ENCODE measurements around the gene MARVELD3.
"Not testable (repeated sequence)": the region's sequence is repeated elsewhere in the genome, so short reads cannot be mapped to it uniquely, and the experiment has no call there.

Gene MARVELD3

DNA sequence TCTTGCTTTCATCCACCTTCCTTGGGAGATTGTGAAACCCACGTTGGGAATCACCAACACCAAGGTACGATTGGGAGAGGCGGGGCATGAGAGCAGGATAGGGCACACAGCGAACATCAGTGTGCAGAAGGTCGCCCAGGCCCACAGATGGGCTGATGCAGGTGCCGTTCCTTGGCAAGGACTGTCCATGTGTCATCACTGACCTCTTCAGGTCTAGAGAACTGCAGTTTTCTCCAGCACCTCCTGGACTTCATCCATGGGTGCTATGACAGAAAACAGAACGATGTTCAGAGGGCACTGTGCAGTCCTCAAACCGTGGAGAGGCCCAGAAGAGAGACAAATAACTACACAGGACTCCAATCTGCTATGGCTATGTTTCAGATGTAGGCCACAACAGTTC is 25.2 kb upstream of the MARVELD3 start:
- Mint-ChIP-seq H3K27me3 (peaks cover 0 to 12% of the 10 kb centered on the region in 2 donors), H3K27ac (no peak overlapping the region)

DNA sequence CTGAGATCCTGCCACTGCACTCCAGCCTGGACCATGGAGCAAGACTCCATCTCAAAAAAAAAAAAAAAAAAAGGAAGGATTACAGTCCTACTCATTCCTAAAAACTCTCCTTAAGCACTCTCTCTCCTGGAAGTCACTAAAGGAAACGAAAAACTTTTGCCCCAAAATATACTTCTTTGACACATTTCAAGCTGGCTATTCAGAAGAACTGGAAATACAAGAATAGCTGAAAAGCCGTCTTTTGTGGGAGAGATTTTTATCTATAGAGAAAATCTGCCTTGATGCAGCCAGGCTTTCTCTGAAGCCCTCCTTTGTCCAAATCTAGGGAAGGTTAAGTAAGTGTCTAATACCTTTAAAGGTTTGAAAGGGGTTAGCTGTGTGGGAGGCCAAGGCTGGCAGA is 16.9 kb upstream of the MARVELD3 start:
- Mint-ChIP-seq H3K9me3 (no peaks in the 10 kb centered on the region), H3K36me3 (no peaks in the 10 kb centered on the region), H3K4me1 (peaks cover 9 to 29% of the 10 kb centered on the region in 2 donors), H3K27ac (peak overlapping the region; percentile 97), H3K27me3 (peaks cover 0 to 3% of the 10 kb centered on the region in 2 donors), H3K4me3 (no peak overlapping the region)
- DNase-seq = no peak
- ATAC-seq (replicated peaks) = no peak

More for the DNA sequence above, 25.2 kb upstream of the MARVELD3 start:
- Mint-ChIP-seq H3K9me3 (no peaks in the 10 kb centered on the region), H3K36me3 (no peaks in the 10 kb centered on the region), H3K4me3 (no peak overlapping the region), H3K4me1 (peaks cover 0 to 4% of the 10 kb centered on the region in 2 donors)
- DNase-seq = no peak
- no peak for ATAC-seq (replicated peaks)

DNA sequence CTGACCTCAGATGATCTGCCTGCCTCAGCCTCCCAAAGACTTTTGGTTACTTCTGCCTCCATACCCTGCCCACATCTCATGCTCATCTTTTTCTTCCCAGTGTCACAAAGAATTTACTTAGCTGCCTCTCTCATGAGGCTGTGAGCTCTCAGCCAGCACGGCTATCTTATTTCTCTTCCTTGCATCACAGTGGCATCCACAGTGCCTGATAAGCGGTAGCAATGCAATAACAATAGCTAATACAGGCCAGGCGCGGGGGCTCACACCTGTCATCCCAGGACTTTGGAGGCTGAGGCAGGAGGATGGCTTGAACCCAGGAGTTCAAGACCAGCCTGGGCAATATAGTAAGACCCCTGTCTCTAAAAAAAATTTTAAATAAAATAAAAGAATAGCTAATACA is 15.5 kb upstream of the MARVELD3 start:
- Mint-ChIP-seq H3K4me3 (no peak overlapping the region), H3K36me3 (no peaks in the 10 kb centered on the region), H3K27me3 (peaks cover 0 to 10% of the 10 kb centered on the region in 2 donors), H3K9me3 (no peaks in the 10 kb centered on the region), H3K4me1 (peaks cover 9 to 29% of the 10 kb centered on the region in 2 donors), H3K27ac (peak overlapping the region; percentile 69)
- no peak for ATAC-seq (replicated peaks)
- DNase-seq = no peak

DNA sequence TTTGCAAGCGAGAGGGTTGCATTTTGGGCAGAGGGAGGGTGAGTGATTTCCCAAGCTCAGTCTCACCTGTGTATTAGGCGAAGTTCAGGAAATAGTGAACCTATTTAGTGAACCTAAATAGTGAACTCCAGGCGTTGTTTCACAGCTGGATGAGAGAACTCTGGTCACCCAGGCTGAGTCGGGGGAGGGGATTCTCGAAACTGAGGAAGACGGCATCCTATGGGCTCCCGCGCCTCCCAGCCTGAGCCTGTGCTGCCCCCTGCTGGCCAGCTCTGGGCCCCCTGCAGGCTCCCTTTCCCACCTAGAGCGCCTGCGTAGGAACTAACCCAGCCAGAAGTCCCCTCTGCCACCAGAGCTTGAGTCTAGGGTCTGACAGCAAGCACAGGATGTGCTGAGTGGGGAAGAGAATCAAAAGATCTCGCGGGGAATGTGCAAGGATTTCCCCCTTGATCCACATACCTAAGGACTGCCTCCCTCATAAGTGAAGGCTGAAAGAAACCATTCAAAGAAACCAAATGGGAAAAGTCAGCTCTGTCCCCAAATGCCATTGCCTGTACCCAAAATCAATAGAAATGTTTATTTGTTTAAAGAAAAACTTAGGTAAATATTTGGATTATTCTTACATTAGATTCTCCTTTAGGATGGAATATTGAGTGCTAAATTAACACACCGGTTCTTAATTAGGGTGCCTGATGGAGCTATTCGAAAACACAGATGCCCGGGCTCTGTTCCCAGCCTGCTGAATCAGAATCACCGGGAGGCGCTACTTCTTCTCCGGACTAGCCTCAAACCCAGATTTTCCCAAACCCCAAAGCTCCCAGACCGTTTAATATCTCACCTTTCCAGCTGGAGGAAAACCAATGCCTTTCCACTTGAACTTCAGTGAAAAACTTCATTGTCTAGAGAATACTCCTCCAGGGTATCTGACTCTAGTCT is 14.8 kb upstream of the MARVELD3 start:
- H3K4me1 Mint-ChIP-seq = peaks cover 9 to 29% of the 10 kb centered on the region in 2 donors
- H3K9me3 Mint-ChIP-seq = no peaks in the 10 kb centered on the region
- H3K27me3 Mint-ChIP-seq = peaks cover 0 to 18% of the 10 kb centered on the region in 2 donors
- no peaks in the 10 kb centered on the region for H3K36me3 Mint-ChIP-seq
- H3K4me3 Mint-ChIP-seq = peak overlapping the region in 1 of 2 donors; percentile 59
- DNase-seq (peak; percentile 69), ATAC-seq (replicated peaks) (peak; percentile 66 to 73)
- peak overlapping the region; percentile 11 for H3K27ac Mint-ChIP-seq

GRCh38 chr16:71614956-71615355 is 11.0 kb upstream of the MARVELD3 start:
- not testable (repeated sequence) for H3K27ac Mint-ChIP-seq; H3K36me3 Mint-ChIP-seq; ATAC-seq (replicated peaks); H3K9me3 Mint-ChIP-seq; H3K4me3 Mint-ChIP-seq; DNase-seq
- Mint-ChIP-seq H3K4me1 (peaks cover 6 to 12% of the 10 kb centered on the region in 2 donors), H3K27me3 (peaks cover 4 to 34% of the 10 kb centered on the region in 2 donors)

GRCh38 chr16:71618429-71618828 is 7.6 kb upstream of the MARVELD3 start:
- Mint-ChIP-seq H3K36me3 (no peaks in the 10 kb centered on the region), H3K27ac (no peak overlapping the region), H3K9me3 (no peaks in the 10 kb centered on the region), H3K27me3 (peaks cover 13 to 44% of the 10 kb centered on the region in 2 donors), H3K4me3 (no peak overlapping the region), H3K4me1 (no peaks in the 10 kb centered on the region)
- ATAC-seq (replicated peaks) (no peak), DNase-seq (no peak)

DNA sequence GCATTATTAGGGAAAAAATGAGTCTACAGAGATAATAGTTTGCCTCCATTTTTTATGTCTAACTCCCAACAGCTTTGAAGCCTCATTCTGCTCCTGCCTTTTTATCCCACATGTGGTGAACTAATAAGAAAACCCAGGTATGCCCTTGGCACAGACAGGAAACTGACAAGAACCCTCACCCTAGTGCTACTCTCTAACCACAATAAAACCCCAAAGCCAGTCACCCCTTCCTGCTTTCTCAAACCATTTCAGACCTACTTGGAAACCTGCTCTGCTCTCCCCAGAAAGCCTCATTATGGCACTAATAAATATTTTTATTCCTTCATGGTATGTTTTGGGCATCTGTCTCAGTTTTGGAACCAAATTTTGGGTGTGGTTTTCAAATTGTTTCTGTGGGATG is 3.9 kb upstream of the MARVELD3 start:
- DNase-seq (no peak), ATAC-seq (replicated peaks) (no peak)
- Mint-ChIP-seq H3K36me3 (no peaks in the 10 kb centered on the region), H3K27ac (no peak overlapping the region), H3K4me3 (no peak overlapping the region), H3K4me1 (peaks cover 0 to 4% of the 10 kb centered on the region in 2 donors), H3K27me3 (peaks cover 19 to 32% of the 10 kb centered on the region in 2 donors), H3K9me3 (no peaks in the 10 kb centered on the region)

- no peaks in the 10 kb centered on the region for H3K36me3 Mint-ChIP-seq
- H3K27me3 Mint-ChIP-seq = peaks cover 24 to 37% of the 10 kb centered on the region in 2 donors
- ATAC-seq (replicated peaks) = peak in 1 of 2 donors; percentile 36
- H3K4me3 Mint-ChIP-seq = no peak overlapping the region
- H3K4me1 Mint-ChIP-seq = peaks cover 0 to 4% of the 10 kb centered on the region in 2 donors
- H3K9me3 Mint-ChIP-seq = no peaks in the 10 kb centered on the region
- H3K27ac Mint-ChIP-seq = no peak overlapping the region
- DNase-seq = no peak
Measured at GRCh38 chr16:71623597-71623996, 2.4 kb upstream of the MARVELD3 start.

GRCh38 chr16:71625113-71625850 is 702 bp upstream of the MARVELD3 start:
- Mint-ChIP-seq H3K36me3 (no peaks in the 10 kb centered on the region), H3K9me3 (no peaks in the 10 kb centered on the region), H3K27me3 (peaks cover 22 to 34% of the 10 kb centered on the region in 2 donors), H3K27ac (no peak overlapping the region), H3K4me1 (peaks cover 0 to 4% of the 10 kb centered on the region in 2 donors), H3K4me3 (peak overlapping the region; percentile 48 to 70)
- no peak for ATAC-seq (replicated peaks)
- DNase-seq = no peak

GRCh38 chr16:71626858-71627213 is 852 bp downstream of the MARVELD3 start:
- no peak for DNase-seq
- H3K36me3 Mint-ChIP-seq = no peaks in the 10 kb centered on the region
- peaks cover 14 to 23% of the 10 kb centered on the region in 2 donors for H3K27me3 Mint-ChIP-seq
- H3K9me3 Mint-ChIP-seq = no peaks in the 10 kb centered on the region
- ATAC-seq (replicated peaks) = peak; percentile 27 to 33
- peak overlapping the region; percentile 70 to 71 for H3K4me3 Mint-ChIP-seq
- H3K4me1 Mint-ChIP-seq = peaks cover 0 to 4% of the 10 kb centered on the region in 2 donors
- no peak overlapping the region for H3K27ac Mint-ChIP-seq

- Mint-ChIP-seq H3K36me3 (no peaks in the 10 kb centered on the region), H3K9me3 (no peaks in the 10 kb centered on the region), H3K4me3 (no peak overlapping the region), H3K27me3 (peaks cover 14 to 23% of the 10 kb centered on the region in 2 donors), H3K27ac (no peak overlapping the region), H3K4me1 (peaks cover 0 to 4% of the 10 kb centered on the region in 2 donors)
- DNase-seq (no peak), ATAC-seq (replicated peaks) (no peak)
Measured at GRCh38 chr16:71627731-71628181, 1.8 kb downstream of the MARVELD3 start.

DNA sequence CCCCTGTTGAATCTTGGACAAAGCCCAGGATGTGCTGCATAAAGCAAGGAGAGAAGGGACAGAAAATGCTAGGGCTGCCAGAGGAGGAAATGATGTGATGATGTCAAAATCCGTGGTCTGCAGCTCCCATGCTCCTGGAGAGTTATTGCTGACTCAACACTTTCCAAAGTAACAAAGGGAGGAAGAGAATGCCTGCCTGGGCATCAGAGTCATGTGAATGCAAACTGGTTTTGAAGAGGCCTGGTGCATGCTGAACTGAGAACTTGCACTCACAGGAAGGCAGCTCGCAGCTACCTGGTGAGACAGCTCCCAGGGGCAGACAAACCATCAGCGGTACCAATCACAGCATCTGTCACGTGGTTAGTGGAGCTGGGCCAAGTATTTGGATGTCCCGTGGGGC is 2.8 kb downstream of the MARVELD3 start:
- Mint-ChIP-seq H3K27me3 (peaks cover 14 to 23% of the 10 kb centered on the region in 2 donors), H3K4me1 (peaks cover 0 to 4% of the 10 kb centered on the region in 2 donors), H3K4me3 (no peak overlapping the region), H3K9me3 (no peaks in the 10 kb centered on the region), H3K36me3 (no peaks in the 10 kb centered on the region), H3K27ac (no peak overlapping the region)
- DNase-seq (no peak), ATAC-seq (replicated peaks) (no peak)

GRCh38 chr16:71629278-71630016 is 3.5 kb downstream of the MARVELD3 start:
- H3K27me3 Mint-ChIP-seq = peaks cover 14 to 23% of the 10 kb centered on the region in 2 donors
- no peak overlapping the region for H3K27ac Mint-ChIP-seq
- ATAC-seq (replicated peaks) = no peak
- peaks cover 0 to 4% of the 10 kb centered on the region in 2 donors for H3K4me1 Mint-ChIP-seq
- no peaks in the 10 kb centered on the region for H3K9me3 Mint-ChIP-seq
- DNase-seq = no peak
- H3K4me3 Mint-ChIP-seq = no peak overlapping the region
- no peaks in the 10 kb centered on the region for H3K36me3 Mint-ChIP-seq

GRCh38 chr16:71630808-71631207 is 4.8 kb downstream of the MARVELD3 start:
- Mint-ChIP-seq H3K36me3 (no peaks in the 10 kb centered on the region), H3K27ac (no peak overlapping the region), H3K4me3 (no peak overlapping the region), H3K27me3 (peaks cover 14 to 23% of the 10 kb centered on the region in 2 donors), H3K4me1 (peaks cover 0 to 2% of the 10 kb centered on the region in 2 donors), H3K9me3 (no peaks in the 10 kb centered on the region)
- no peak for ATAC-seq (replicated peaks)
- no peak for DNase-seq

Measured in stimulated activated naive B cell treated with anti-CD40 and anti-IgM and Interleukin-4, amounts not matched to agents 10 μg/mL and 1 μg/mL and 100 μg/mL, for 72 hours (primary cell).